Chondrocyte (in vitro differentiated cells): Measurements from ENCODE around the gene CIITA. TPM values are rescaled to one million over a fixed set of nuclear protein-coding genes. Genes with fewer than 3 reads are reported as not detected.

Source experiments
- DNase-seq: peaks from one replicate; pipeline ENCODE4 v3.0.0; 2021; ENCODE audit warnings: mixed read lengths, low spot score
- H3K27ac Mint-ChIP-seq: one replicate; pipeline ENCODE4 v1.8.0; 2021; ENCODE audit warnings: mild to moderate bottlenecking, moderate library complexity, mixed read lengths; ENCODE audit not compliant: unreplicated experiment
- H3K27me3 Mint-ChIP-seq: 2 replicates; pipeline ENCODE4 v1.8.0; 2021; ENCODE audit warnings: low read depth, mixed read lengths
- H3K36me3 Mint-ChIP-seq: 2 replicates; pipeline ENCODE4 v1.8.0; 2021; ENCODE audit warnings: low read depth, mixed read lengths
- H3K4me1 Mint-ChIP-seq: 2 replicates; pipeline ENCODE4 v1.8.0; 2021; ENCODE audit warnings: low read depth, mild to moderate bottlenecking, mixed read lengths
- H3K4me3 Mint-ChIP-seq: one replicate; pipeline ENCODE4 v1.8.0; 2021; ENCODE audit warnings: mild to moderate bottlenecking, moderate library complexity, mixed read lengths; ENCODE audit not compliant: unreplicated experiment
- H3K9me3 Mint-ChIP-seq: 2 replicates; pipeline ENCODE4 v1.8.0; 2021; ENCODE audit warnings: low read depth, mixed read lengths
- CTCF ChIP-seq: fragments of 200-600 bp; sonication (generic); IDR thresholded peaks from 2 replicates; pipeline ENCODE4 v1.5.0; 2021; ENCODE audit warnings: antibody characterized with exemption, mild to moderate bottlenecking, moderate library complexity
- total RNA-seq: library from RNA; stranded (reverse); gene quantifications from 3 replicates; pipeline ENCODE4 v1.2.1, GENCODE V29; 2021

Gene CIITA
- total RNA-seq, 1 donor from 2014 or later: not detected

GRCh38 chr16:10862438-10862837 lies 14.6 kb upstream of the CIITA start:
- Mint-ChIP-seq H3K9me3 (peaks cover 2% of the 10 kb centered on the region), H3K27ac (no peak overlapping the region)
- TF ChIP-seq CTCF: no peak

GRCh38 chr16:10865991-10866966 lies 10.7 kb upstream of the CIITA start:
- Mint-ChIP-seq H3K4me1 (no peaks in the 10 kb centered on the region), H3K27ac (no peak overlapping the region), H3K9me3 (no peaks in the 10 kb centered on the region), H3K36me3 (no peaks in the 10 kb centered on the region), H3K4me3 (no peak overlapping the region), H3K27me3 (peaks cover 41% of the 10 kb centered on the region)
- no peak for DNase-seq
- TF ChIP-seq CTCF: no peak

More at GRCh38 chr16:10862438-10862837, 14.6 kb upstream of the CIITA start:
- H3K27me3 Mint-ChIP-seq: peaks cover 26% of the 10 kb centered on the region
- H3K36me3 Mint-ChIP-seq: no peaks in the 10 kb centered on the region
- no peak overlapping the region for H3K4me3 Mint-ChIP-seq
- no peaks in the 10 kb centered on the region for H3K4me1 Mint-ChIP-seq
- no peak for DNase-seq

GRCh38 chr16:10867199-10867598 lies 9.8 kb upstream of the CIITA start:
- no peaks in the 10 kb centered on the region for H3K36me3 Mint-ChIP-seq
- no peaks in the 10 kb centered on the region for H3K9me3 Mint-ChIP-seq
- H3K4me3 Mint-ChIP-seq: no peak overlapping the region
- DNase-seq: no peak
- H3K27me3 Mint-ChIP-seq: peaks cover 43% of the 10 kb centered on the region
- TF ChIP-seq CTCF: no peak
- H3K4me1 Mint-ChIP-seq: no peaks in the 10 kb centered on the region
- H3K27ac Mint-ChIP-seq: no peak overlapping the region

- DNase-seq: no peak
- no peaks in the 10 kb centered on the region for H3K4me1 Mint-ChIP-seq
- no peak overlapping the region for H3K4me3 Mint-ChIP-seq
- H3K36me3 Mint-ChIP-seq: no peaks in the 10 kb centered on the region
- no peak for TF ChIP-seq CTCF
- H3K27ac Mint-ChIP-seq: no peak overlapping the region
- H3K9me3 Mint-ChIP-seq: no peaks in the 10 kb centered on the region
- peaks cover 40% of the 10 kb centered on the region for H3K27me3 Mint-ChIP-seq
Observed at GRCh38 chr16:10868104-10868595, 8.9 kb upstream of the CIITA start.

- no peak for DNase-seq
- H3K4me1 Mint-ChIP-seq: no peaks in the 10 kb centered on the region
- H3K4me3 Mint-ChIP-seq: no peak overlapping the region
- no peaks in the 10 kb centered on the region for H3K9me3 Mint-ChIP-seq
- TF ChIP-seq CTCF: no peak
- no peaks in the 10 kb centered on the region for H3K36me3 Mint-ChIP-seq
- H3K27me3 Mint-ChIP-seq: peaks cover 42% of the 10 kb centered on the region
- H3K27ac Mint-ChIP-seq: no peak overlapping the region
Observed at GRCh38 chr16:10868596-10869469, 8.2 kb upstream of the CIITA start.
